ENCODE measurements around the gene CKMT1A.
A peak's percentile ranks its signal among the peaks of the same experiment; 100 is the strongest.
"Not testable (repeated sequence)": the region's sequence is repeated elsewhere in the genome, so short reads cannot be mapped to it uniquely, and the experiment has no call there.

CKMT1A gene

GRCh38 chr15:43693148-43694022, at the start of gene CKMT1A:
CKMT1A (plus strand) TSS chr15:43693859; CDS start chr15:43694051, 192 bp downstream.
- not testable (repeated sequence) for DNase-seq

DNA sequence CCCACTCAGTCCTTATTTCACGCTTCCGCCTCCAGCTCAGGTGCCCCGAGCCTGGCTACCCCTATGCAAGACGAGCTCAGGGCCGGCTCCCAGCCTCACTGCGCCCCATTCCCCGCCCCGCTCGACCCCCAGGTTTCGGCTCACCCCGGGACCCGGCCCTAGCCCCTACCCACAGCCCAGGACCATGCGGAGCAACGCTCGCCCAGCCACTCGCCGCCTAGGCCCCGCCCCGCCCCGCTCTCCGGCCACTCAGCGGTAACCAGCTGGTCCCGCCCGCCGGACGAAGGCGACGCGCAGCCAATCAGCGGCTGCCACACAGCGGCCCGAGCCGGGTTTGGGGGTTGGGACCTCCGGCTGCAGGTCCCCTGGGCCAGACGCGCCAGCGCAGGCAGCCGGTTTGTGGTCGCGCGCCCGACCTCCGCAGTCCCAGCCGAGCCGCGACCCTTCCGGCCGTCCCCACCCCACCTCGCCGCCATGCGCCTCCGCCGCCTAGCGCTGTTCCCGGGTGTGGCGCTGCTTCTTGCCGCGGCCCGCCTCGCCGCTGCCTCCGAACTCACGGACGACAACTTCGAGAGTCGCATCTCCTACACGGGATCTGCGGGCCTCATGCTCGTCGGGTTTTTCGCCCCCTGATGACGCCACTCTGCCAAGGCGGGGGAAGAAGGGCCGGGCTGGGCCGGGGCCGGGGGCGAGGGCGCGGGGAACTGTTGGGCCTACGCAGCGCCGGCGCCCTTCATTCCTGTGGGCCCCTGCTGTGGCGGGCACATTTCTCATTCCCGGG, 44.8 kb upstream of the CKMT1A start, which contains the start of gene CATSPER2:
Gene CATSPER2, minus strand, starts transcription at position 196 of the 781 bp plus-strand sequence. CDS start 783 bp downstream, outside the sequence.
- DNase-seq = no peak

- not testable (repeated sequence) for DNase-seq
These were observed 44.2 kb upstream of the CKMT1A start for GRCh38 chr15:43649430-43649926.

DNA sequence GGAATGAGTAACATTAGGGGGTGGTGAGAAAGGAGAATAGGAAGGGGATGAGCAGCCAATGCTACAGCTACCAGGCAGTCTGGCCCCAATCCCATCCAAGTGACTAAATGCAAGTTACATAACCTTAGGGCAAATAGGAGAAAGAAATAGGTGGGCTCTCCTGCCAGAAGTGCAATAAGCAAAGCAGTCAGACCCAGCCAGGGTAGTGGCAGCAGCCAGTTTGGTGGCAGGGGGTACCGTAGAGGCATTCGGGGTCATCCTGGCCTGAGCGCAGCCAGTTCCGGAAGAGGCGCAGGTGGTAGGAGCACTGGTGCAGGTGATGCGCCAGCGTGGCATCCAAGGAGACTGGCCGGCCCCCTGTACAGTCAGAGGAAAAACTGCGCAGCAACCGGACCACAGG, 33.9 kb upstream of the CKMT1A start:
- DNase-seq = not testable (repeated sequence)

DNA sequence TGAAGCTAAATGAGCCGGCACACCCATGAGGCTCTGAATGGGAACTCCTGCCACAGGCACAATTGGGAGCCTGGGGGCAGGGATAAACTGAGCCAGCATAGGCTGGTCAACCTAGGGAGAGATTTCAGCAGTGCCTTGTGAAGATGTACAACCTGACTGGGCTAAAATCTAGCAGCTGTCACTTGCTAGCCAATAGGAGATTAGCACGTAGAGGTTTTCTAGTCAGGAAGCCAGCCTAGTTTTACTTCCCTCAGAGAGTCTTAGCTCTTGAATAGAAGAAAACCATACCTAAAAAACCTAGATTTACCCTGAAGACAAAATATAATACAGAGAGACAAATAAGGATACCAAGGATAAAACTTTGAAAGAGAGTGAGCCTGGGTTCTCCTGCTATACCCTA, 31.4 kb upstream of the CKMT1A start:
- DNase-seq = not testable (repeated sequence)

GRCh38 chr15:43663333-43663732, 30.3 kb upstream of the CKMT1A start:
- DNase-seq = not testable (repeated sequence)

GRCh38 chr15:43666177-43666576, 27.5 kb upstream of the CKMT1A start:
- DNase-seq = not testable (repeated sequence)

- DNase-seq = not testable (repeated sequence)
These were observed 19.5 kb upstream of the CKMT1A start for GRCh38 chr15:43674175-43674574.

GRCh38 chr15:43689604-43690301, 3.9 kb upstream of the CKMT1A start:
- DNase-seq = not testable (repeated sequence)

DNA sequence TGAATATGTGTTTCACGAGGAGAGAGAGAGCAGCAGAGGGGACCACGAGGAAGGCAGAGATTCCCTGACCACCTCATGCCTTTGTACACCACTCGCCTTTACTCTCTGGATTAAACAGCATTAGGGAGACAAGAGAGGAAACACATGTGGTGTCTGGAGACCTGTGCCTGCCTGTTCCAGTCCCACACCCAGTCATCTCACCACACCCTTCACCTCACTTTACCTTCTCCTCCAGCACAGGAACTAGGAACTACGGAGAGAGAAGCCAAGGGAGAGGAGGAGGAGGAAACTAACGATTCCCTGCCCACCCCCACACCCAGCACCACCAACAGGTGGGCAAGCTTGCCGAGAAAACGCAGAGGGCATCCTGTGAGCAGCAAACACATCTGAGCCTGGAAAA, 980 bp upstream of the CKMT1A start:
- DNase-seq = not testable (repeated sequence)

DNA sequence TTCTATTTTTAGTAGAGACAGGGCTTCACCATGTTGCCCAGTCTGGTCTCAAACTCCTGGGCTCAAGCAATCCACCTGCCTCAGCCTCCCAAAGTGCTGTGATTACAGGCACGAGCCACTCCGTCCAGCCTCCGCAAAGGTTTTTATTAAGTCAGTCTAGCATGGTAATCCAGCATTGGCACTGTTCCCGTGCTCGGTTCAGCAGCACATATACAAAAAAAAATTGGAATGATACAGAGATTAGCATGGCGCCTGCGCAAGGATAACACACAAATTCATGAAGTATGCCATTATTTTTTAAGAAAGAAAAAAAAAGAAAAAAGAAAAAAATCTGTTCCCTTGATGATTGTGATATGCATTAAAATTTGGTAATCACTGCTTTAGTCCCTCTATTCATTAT, 8.5 kb downstream of the CKMT1A start:
- no peak for DNase-seq

DNA sequence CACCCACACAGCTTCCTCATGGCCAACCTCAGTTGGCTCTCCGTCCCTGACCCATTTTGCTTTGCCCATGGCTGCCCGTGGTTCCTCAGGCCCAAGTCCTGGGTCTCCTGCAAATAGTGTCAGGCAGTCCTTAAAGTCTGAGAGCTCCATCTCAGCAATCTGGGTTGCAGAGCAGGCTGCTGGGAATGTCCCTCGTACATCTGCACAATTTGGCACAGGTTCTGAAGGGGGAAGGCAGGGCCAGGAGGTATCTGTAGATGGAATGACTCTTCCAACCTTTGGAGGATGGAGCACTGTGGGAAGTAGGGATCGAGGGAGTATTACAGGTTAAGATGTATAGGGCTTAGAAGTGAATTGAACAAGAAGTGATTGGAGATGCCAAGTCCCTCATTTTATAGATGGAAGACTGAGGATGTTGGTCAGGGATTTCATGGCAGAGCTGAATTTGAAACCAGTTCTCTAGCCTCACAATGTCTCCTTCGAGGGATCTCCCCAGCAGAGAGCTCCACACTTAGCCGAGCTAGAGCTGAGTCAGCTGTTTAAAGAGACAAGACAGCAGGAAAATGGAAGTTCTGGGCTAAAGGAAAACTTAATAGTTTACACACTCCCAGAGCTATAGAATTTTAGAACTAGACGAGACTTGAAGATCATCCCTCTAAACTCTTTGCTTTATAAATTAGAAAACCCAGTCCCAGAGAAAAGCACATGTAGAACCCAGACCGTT, 9.2 kb downstream of the CKMT1A start:
- no peak for DNase-seq

DNA sequence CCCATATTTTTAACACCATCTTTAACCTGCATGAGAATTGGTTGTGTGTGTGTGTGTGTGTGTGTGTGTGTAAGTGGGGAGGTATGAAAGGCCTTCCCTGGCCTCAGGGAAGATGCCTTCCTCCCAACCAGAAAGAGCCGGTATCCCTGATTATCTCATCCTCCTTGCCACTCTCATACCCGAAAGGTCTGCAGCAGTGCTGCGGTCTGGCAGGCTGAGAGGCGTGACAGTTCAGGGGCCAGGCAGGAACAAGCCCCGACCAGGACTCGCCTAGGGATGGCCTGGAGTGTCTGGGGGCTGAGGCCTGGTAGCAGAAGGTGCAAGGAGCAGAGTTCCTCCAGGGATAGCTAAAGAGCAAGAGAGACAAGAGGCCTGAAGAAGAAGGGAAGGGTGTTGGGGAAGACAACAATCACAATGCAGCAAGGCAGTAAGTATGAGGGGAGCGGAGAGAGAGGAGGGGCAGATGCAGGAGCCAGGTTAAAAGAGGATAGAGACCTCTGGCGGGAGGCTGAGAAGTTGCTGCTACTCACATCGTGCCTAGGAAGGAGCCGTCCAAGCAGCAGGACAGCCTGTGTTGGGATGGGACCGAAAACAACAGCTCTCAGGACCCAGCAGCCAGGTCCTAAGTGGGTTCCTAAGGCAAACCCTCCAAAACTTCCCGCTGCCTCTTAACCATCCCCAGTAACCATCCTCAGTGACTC, 16.9 kb downstream of the CKMT1A start:
- not testable (repeated sequence) for DNase-seq

DNA sequence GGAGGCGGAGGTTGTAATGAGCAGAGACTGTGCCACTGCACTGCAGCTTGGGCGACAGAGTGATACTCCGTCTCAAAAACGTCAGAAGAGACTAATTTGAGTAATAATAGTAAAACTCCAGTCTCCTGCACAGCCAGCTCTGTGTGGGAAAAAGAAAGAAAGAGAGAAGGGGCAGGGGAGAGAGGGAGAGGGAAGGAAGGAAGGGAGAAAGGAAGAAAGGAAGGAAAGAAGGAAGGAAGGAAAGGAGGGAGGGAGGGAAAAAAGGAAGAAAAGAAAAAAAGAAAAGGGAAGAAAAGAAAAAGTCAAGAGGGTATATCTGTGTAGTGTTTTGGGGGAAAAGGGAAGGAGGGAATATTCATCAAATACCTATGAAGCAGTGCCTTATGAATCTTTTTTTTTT, 29.5 kb downstream of the CKMT1A start:
- no peak for DNase-seq

- not testable (repeated sequence) for DNase-seq
These were observed 32.6 kb downstream of the CKMT1A start for GRCh38 chr15:43726306-43726705.

- not testable (repeated sequence) for DNase-seq
These were observed 34.5 kb downstream of the CKMT1A start for GRCh38 chr15:43728053-43728725.

- no peak for DNase-seq
These were observed 41.8 kb downstream of the CKMT1A start for GRCh38 chr15:43735416-43735815.

GRCh38 chr15:43746245-43746902, 52.7 kb downstream of the CKMT1A start, which contains the start of gene PDIA3:
PDIA3 (plus strand) TSS chr15:43746438; CDS start chr15:43746540, 102 bp downstream.
- peak; percentile 76 for DNase-seq

- not testable (repeated sequence) for DNase-seq
These were observed 53.2 kb downstream of the CKMT1A start for GRCh38 chr15:43746903-43747309.

GRCh38 chr15:43748376-43748775, 54.7 kb downstream of the CKMT1A start:
- DNase-seq = no peak
